GM12875 (cell line): ENCODE measurements around the gene S100A12.
"Not testable (repeated sequence)": the region's sequence is repeated elsewhere in the genome, so short reads cannot be mapped to it uniquely, and the experiment has no call there.

Source experiments
- H3K4me3 ChIP-seq: one replicate; pipeline ENCODE4 v1.5.1; 2011; ENCODE audit warnings: low read depth, low read length, control low read depth
- CTCF ChIP-seq: IDR thresholded peaks from 2 replicates; pipeline ENCODE4 v1.5.1; 2011; ENCODE audit warnings: low read depth, mild to moderate bottlenecking, control low read depth, inconsistent platforms, low read length, moderate library complexity, borderline replicate concordance; ENCODE audit not compliant: insufficient read depth

The S100A12 gene

GRCh38 chr1:153353226-153353947 is 22.0 kb downstream of the S100A12 start:
- H3K4me3 ChIP-seq: no peak overlapping the region
- peak; percentile 58 for TF ChIP-seq CTCF

GRCh38 chr1:153352523-153352922 is 22.9 kb downstream of the S100A12 start:
- no peak overlapping the region for H3K4me3 ChIP-seq
- TF ChIP-seq CTCF: peak; percentile 79

GRCh38 chr1:153350321-153350957 is 25.0 kb downstream of the S100A12 start:
- TF ChIP-seq CTCF: no peak
- H3K4me3 ChIP-seq: no peak overlapping the region

GRCh38 chr1:153349363-153350320 is 25.8 kb downstream of the S100A12 start:
- TF ChIP-seq CTCF: no peak

GRCh38 chr1:153348511-153349362 is 26.7 kb downstream of the S100A12 start, which contains the start of gene PGLYRP4:
TSS of gene PGLYRP4 (minus strand) at chr1:153348841. CDS start at chr1:153347932, 909 bp downstream.
- TF ChIP-seq CTCF: no peak
- no peak within 1 kb of the TSS for H3K4me3 ChIP-seq

More at GRCh38 chr1:153349363-153350320, 25.8 kb downstream of the S100A12 start:
- no peak overlapping the region for H3K4me3 ChIP-seq

- H3K4me3 ChIP-seq: no peak overlapping the region
- TF ChIP-seq CTCF: no peak
These were observed 27.6 kb downstream of the S100A12 start for GRCh38 chr1:153347856-153348255.

- H3K4me3 ChIP-seq: not testable (repeated sequence)
These were observed 28.4 kb downstream of the S100A12 start for GRCh38 chr1:153347049-153347448.
